Fibroblast of the conjunctiva (primary cell): ENCODE data around the gene ANKRD42.
"Not testable (repeated sequence)": the region's sequence is repeated elsewhere in the genome, so short reads cannot be mapped to it uniquely, and the experiment has no call there.

Experiments used
- DNase-seq: peaks from one replicate; pipeline ENCODE4 v3.0.0-alpha.2; 2010; ENCODE audit warnings: low read depth

The ANKRD42 gene

DNA sequence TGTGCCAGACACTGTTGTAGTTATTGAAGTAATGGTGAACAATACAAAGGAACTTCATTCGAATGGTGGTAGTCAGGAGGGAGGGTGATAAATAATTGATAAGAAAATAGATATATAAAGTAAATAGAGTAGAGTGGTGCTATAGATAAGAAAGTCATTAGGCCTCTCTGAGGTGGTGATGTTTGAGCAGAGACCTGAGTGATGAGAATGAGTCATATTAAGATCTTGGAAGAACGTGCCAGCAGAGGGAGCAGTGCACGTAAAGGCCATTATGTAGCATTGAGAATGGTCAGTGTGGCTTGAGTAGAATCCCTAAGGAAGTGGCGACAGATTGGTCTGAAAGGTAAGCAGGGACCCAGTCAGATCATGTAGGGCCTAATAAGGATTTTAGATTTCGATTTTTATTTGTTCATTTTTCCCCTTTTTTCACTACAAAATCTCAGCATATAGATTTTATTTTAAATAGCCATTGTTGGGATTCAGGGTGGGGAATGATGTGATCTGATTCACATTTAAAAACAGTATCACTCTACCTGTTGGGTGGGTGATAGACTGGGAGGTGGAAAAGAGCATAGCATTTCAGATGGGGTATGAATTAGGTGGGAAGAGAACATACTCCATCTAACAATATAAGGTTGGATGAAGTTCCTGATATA is 47.9 kb downstream of the ANKRD42 start:
- peak; percentile 42 for DNase-seq

DNA sequence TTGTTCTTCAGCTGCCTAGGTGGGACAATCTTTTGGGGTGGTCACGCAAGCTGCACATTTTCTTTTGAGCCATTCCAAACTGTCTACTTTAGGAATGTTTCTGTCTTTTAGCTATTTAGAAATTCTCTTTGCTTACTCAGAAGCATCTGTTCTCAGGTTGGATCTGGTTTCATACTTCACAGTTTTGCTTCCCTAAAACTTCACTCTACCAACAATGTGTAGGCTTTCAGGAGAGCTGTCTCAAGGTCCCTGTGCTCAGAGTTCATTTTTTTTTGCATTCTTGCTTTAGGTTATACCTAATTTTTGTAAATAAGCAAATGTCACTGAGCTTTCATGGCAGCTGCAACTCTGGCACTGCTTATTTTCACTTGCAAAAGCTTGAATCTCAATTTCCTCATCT is 55.9 kb downstream of the ANKRD42 start:
- DNase-seq = no peak

DNA sequence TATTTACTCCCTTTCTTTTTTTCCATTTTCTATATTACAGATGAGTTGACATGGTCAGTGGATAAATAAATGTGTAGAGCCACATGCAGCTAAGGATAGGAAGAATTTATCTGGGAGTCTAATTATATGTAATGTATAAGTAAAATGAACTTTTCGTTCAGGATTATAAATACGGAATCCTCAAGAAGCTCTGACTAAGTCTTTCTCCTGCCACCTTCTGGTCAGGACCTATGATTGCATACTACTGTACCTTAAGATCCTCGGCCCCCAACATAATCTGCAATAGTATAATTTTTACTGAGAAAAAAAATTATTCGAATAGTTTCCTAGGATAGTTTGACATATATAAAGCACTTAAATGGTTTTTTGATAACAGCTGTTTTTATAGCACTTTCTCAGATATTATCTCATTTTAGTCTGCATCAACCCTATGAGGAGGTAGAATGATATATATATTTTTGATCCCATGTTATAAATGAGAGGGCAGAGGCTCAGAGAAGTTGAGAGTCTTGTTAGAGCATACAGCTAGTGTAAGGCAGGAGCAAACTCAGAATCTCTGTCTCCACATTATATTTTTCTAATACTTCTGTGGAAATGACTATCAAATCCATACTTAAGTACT is 56.6 kb downstream of the ANKRD42 start:
- peak; percentile 56 for DNase-seq

DNA sequence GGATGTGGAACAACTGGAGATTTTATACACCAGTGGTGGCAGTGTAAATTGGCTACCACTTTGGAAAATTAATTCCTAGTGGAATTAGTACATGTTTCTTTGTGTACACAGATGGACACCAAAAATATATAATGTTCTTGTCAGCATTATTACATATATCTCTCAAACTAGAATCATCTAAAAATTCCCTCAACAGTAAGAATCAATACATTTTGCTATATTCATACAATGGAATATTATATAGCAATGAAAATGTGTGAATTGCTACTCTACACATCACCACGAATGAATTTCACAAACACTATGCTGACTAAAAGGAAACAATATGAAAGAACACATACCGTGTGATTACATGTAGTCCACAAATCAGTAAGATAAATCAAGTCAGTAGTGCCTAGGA is 58.8 kb downstream of the ANKRD42 start:
- DNase-seq = no peak

DNA sequence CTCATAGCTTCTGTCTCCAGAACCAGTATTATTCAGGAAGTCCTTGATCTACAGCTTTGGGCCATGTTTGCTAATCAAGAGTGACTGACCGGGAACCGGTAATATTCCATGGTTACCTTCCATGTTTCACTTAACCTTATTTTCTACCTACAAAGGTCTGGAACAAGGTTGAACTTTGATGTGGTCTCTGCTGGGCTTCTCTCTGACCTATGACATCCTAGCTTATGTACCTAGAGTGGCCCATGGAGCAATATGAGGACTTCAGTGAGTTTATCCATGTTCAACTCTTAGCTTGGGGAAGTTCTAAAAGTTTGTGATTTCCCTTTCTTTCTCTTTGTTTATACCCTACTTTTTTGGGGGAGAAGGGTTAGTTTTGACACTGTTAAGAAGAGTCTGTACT is 59.4 kb downstream of the ANKRD42 start:
- DNase-seq = no peak

DNA sequence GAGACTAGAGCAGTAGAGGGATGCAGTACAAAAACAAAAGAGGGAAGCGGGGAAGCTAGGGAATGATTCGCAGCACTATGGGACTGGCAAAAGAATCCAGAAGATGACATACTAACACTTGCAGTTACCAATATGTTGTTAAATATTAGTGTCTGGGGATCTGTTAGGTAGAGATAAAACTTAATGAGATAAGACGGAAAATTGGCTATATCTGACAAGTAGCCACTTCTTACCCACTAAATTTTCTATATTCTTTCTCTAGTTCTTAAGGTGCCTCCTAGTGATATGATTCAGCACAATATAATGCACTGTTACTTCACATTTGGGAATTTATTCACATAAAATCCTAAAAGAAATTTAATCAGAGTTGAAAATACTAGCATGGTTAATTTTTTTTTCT is 61.9 kb downstream of the ANKRD42 start:
- no peak for DNase-seq

DNA sequence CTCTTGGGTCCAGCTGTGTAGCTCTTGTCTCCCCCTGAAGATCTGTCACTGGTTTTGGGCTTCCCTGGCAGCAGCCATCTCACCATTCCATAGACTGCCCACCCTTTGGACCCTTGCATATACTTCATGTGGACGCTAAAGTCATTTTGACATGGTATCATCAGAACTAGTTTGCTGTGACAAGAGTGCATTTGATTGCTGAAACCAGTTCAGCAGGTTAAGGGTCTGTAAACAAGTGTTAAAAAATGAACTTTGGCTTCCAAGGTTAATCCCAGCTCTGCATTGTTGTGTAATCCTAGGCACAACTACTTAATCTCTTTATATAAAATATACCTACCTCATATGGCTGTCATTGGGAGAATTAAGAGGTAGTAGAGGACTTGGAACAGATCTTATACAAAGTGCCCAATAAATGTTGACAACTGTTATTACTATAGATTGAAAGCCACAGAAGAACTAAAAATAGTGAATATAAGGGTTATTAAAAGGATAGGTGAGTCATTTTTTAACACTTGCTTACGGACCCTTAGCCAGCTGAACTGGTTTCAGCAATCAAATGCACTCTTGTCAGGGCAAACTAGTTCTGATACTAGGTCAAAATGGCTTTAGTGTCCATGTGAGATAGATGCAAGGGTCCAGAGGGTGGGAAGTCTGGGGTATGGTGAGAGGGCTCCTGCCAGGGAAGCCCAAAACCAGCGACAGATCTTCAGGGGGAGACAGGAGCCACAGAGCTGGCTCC is 63.3 kb downstream of the ANKRD42 start:
- DNase-seq = no peak

DNA sequence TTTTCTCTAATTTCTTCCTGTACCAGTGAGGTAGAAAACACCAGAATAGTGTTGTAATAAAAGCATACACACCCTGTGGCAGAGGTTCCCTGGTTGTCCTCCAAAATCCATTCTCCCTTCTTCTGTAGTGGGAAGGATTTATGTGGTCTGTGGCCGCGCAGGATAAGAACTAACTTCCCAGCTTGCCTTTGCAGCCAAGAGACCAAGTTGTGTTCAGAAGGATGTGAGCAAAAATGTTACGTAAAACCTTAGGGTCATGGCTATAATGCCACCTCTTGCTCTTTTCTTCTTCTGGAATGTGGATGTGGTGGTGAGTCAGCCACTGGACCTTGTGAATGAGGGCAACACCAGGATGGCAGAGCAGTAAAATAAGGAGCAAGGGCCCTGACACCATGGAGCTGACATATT is 64.3 kb downstream of the ANKRD42 start:
- peak; percentile 6 for DNase-seq

DNA sequence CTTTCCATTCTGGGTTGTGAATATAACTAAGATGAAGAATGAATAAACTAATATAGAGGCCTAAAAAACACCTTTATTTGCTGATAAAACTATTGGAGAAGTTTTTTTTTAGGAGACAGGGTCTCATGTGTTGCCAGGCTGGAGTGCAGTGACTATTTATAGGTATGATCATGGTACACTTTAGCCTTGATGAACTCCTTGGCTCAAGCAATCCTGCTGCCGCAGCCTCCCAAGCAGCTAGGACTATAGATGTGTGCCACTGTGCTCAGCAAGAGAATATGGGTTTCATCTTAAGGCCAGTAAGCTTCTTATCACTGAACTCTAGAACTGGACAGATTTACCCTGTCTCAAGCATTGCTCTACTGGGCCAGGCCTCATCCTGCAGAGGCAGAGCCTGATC is 66.0 kb downstream of the ANKRD42 start:
- no peak for DNase-seq

DNA sequence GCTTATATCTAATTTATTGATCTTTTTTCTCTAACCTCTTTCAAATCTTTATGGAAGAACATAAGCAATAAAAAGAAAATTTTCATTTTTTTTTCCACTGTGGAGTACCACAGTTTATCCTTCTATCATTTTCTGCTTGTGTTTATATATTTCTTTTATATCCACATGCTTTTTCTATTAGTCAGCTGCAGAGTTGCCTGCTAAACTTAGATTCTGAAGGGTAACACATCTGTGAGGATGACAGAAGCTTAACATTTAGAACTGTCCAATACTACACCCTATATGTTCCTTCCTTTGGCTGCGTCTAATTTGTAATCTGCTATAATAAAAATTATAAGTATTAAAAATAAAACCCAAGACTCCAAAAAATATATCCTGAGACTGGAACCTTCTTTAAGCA is 71.8 kb downstream of the ANKRD42 start:
- DNase-seq = no peak

DNA sequence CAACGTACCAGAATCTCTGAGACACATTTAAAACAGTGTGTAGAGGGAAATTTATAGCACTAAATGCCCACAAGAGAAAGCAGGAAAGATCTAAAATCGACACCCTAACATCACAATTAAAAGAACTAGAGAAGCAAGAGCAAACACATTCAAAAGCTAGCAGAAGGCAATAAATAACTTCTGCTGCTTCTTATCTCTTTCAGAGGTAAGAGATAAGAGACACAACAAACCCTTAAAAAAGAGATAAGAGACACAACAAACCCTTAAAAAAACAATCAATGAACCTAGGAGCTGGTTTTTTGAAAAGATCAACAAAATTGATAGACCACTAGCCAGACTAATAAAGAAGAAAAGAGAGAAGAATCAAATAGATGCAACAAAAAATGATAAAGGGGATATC is 75.6 kb downstream of the ANKRD42 start:
- DNase-seq = not testable (repeated sequence)

DNA sequence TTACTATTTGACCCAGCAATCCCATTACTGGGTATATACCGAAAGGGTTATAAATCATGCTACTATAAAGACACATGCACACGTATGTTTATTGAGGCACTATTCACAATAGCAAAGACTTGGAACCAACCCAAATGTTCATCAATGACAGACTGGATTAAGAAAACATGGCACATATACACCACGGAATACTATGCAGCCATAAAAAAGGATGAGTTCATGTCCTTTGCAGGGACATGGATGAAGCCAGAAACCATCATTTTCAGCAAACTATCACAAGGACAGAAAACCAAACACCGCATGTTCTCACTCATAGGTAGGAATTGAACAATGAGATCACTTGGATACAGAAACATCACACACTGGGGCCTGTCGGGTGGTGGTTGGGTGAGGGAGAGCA is 78.2 kb downstream of the ANKRD42 start:
- not testable (repeated sequence) for DNase-seq

DNA sequence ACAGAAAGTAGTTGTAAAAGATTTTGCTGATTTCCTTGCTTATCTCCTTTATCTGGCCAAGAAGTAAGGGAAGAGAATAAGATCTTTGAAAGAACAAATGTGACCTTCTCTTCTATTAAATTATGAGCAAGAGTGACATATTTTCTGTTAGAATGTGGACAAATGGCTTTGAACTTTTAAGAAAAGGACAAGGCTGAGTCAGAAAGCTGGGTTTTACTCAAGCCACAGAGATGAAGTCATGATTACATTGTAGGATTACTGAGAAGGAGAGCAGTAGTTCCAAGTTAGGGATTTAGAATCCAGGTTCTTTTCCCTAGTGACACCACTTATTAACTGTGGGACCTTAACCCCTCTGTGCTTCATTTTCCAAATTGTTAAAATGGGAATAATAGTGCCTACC is 79.1 kb downstream of the ANKRD42 start:
- DNase-seq = no peak

DNA sequence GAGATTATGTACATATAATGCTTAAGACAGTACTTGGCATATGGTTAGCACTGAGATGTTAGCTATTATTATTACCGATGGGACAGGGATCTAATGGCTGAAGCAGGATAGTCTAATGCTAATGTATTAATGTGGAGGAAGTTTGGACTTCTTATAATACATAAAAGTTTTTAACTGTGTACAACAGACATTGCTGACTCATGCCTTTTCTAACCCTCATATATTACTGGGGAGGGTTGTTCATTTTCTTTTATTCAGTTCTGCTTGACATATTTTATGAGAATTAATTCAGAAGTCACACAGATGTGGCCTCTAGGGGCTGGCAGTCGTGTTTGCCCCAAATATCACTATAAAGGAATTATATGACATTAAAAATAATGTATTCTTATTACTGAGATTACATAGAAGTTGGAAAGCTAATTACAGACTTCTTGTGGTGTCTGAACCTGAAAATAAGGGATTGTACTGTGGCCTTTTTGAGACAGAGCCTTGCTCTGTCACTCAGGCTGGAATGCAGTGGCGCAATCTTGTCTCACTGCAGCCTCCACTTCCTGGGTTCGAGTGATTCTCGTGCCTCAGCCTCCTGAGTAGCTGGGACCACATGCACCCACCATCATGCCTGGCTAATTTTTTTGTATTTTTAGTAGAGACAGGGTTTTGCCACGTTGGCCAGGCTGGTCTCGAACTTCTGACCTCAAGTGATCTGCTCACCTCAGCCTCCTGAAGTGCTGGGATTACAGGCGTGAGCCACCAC is 82.6 kb downstream of the ANKRD42 start:
- DNase-seq = no peak

DNA sequence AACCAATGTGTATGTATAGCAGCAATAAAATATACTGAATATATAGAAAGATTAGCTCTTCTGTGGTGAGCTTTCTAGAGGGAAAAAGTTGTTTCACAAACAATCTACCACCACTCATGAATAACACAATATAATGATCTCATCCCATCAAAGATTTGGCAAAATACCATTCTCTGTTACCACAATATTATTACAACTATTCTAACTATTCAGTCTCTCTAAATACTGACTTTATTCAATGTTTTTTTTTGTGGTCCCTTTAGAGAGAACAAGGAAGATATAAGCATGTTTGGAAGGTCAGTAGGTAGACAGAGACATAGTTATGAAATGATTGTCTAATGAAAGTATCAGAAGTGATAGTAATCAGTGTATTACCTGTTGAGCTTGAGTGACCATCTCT is 84.8 kb downstream of the ANKRD42 start:
- no peak for DNase-seq

DNA sequence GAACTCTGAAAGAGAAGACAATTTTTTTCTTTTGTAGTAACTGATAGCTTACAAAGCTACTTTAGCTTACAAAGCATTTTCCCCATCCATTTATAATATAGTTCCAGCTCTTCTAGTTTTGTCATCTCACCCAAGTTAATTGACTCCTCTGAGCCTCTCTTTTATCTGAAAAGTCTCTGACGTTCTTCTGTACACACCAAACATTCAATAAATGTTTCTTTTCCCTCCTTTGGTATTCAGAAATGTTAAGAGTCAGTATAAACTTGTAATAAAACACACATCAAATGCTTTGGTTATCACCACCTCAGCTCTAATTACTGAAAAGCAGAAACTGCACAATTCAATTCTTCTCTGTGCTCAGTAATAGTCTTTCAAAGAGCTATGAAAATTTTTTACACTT is 86.7 kb downstream of the ANKRD42 start:
- no peak for DNase-seq

DNA sequence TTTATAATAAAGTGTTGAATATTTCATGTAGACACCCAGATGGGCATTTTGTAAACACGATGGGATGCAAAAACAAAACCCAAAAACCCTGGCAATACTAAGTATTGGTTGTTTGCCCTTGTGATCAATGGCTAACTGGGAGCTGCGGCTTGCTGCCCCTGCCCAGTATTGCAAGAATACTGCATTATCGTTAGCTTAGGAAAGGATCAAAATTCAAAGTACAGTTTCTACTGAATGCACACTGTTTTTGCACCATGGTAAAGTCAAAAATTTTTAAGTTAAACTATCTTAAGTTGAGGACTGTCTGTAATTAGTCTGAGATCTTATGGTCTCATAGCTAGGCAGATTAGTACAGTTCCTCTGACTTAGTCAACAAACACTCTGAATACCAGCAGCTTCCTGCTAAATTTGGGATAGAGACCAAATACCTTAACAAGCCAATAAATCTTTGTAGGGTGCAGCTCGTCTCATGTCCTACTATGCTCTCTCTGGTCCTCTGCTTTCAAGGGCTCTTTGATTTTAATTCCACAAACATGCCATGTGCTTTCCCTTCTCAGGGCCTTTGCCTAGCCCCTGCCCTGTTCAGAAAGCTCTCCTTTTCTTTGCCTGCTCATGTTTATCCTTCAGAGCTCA is 88.7 kb downstream of the ANKRD42 start:
- no peak for DNase-seq

DNA sequence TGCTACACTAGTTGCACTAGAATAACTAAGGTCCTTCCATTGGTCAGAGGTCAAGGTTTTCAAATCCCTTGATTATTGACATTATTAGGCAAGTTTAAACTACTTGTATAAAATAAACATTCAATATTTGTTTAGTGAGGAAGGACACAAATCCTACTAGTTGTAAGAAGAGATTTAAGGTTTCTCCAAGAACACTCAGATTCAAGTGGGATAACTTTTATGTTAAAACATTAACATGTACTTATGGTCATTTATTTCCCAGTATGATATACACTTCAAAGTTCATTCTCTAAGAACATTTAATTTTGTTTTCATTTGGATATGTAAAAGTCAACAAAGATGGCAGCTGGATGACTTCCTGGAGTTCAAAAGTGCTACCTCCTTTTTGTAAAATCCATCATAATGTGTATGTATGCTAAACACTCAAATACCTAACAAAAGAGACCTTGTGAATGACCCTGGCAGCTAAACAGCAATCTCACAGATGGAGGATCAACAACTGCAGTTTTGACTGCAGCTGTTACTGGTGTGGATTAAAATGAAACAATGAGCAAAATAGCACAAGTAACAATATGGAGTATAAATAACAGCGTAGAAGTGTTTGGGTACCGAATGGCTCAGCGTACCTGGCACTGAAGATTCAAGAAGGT is 91.1 kb downstream of the ANKRD42 start:
- no peak for DNase-seq

DNA sequence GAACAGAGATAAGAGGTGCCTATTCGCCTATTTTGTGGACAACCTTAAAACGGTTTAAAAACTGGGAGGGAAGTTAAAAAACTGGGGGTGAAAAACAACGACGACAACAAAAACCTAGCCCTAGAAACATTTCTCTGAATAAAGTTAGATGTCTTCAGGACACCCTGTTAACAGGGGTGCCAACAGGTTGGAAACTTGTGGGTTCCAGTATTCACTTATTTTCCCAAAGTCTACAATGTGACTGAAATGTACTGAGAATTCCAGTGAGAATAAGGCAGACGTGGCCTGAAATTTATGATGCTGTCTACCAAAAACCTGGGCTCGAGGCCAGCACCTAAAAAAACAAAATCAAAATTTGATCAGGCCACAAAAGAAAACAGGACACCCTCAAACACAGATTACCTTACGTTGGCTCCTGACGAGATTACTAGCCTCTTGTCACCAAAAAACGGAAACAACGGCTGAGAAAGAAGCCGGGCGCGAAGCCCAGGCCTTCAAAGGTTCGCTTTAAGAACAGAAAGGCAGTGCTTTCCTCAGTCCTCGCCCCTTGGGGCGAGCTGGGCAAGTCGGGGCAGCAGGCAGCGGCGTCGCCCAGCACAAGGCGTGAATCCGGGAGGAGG is 91.7 kb downstream of the ANKRD42 start:
- DNase-seq = no peak

DNA sequence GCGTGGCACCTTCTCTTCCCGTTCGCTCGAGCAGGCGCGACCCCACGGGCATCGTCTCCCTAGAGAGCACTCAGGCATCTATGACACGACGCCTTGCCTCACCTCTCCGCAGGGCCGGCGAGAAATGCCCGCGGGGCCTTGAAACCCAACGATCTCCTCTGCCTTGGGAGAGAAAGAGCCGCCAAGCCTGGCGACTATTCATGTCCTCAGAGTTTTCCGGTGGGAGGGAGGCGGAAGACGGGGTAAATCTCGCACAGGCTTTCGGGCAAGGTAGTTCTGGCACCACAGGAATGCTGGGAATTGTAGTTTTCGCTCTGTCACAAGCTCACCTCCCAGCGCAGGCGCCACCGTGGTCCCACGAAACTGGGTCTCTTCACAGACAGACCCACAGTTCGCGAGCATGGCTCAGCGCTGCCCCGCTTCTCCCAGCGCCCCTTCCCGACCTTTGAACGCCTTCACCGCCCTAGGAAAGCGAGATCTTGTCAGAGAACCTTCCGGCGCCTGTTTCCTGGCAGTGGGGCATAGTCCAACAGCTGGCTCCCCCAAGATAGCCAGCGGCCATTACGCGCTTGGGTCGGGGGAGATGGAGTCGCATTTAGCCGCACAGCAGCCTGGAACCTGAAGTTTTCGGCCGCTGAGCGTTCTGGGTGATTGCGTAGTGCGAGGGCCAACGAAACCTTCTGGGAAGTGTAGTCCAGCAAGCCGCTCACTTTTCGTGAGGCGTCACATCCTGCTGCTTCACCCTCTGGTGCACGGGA is 92.4 kb downstream of the ANKRD42 start, which contains the start of gene CCDC90B:
CCDC90B (minus strand) TSS at position 597 of the 758 bp plus-strand sequence; CDS start at position 202, 395 bp downstream.
- DNase-seq = peak; percentile 97
